NCI-H510A (cell line): ENCODE data around the gene FUBP3.

Experiments used
- DNase-seq: peaks from one replicate; lab custom pipeline; 2025; lab: John Stamatoyannopoulos, UW

FUBP3 gene

GRCh38 chr9:130662099-130662969 is 83.0 kb downstream of the FUBP3 start:
- DNase-seq = no peak

DNA sequence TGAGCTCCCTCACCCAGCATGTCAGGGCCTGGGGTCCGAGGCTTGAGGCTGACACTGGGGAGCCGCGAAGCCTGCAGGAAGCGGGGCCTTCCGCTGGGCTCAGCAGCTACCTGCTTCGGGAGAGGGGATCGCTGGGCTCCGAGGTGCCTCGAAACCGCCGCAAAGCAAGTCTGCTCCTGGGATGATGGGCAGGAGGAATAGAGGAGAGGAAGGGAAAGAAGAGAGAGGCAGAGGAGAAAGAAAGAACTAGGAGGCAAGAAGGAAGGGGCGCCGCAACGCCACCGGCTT is 83.5 kb downstream of the FUBP3 start:
- DNase-seq = no peak

DNA sequence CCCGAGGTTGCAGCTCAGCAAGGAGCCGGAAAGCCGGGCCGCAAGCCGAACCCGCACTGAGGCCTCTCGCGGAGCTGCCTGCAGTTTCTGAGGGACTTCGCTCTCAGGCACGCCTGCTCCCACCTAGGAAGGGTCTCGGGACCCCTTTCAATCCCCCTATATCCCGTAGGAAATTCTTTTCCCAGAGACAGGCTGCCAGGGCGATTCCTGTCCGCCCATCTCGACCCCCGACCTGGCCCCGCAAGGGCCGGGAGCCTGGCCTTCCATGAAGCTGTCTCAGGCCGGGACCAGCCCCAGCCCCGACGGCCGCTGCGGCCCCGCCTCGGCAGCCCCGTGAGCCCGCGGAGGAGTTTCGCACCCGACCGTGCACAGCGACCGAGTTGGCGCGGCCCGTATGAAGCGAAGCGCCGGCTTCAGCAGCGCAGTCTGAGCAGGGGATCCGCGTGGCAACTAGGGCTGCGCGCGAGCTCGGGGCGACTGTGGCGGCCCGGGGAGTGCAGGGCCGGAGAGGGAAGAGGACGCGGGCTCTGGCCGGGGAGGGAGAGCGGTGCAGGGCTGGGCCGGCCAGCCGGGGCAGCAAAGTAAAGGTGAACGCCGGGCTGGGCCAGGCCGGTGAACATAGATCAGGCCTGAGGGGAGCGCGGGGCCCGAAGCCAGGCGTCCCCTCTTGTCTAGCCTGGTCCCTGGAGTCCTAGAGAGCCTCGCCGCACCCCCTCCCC is 84.0 kb downstream of the FUBP3 start:
- DNase-seq = no peak

GRCh38 chr9:130663977-130664250 is 84.5 kb downstream of the FUBP3 start:
- no peak for DNase-seq

DNA sequence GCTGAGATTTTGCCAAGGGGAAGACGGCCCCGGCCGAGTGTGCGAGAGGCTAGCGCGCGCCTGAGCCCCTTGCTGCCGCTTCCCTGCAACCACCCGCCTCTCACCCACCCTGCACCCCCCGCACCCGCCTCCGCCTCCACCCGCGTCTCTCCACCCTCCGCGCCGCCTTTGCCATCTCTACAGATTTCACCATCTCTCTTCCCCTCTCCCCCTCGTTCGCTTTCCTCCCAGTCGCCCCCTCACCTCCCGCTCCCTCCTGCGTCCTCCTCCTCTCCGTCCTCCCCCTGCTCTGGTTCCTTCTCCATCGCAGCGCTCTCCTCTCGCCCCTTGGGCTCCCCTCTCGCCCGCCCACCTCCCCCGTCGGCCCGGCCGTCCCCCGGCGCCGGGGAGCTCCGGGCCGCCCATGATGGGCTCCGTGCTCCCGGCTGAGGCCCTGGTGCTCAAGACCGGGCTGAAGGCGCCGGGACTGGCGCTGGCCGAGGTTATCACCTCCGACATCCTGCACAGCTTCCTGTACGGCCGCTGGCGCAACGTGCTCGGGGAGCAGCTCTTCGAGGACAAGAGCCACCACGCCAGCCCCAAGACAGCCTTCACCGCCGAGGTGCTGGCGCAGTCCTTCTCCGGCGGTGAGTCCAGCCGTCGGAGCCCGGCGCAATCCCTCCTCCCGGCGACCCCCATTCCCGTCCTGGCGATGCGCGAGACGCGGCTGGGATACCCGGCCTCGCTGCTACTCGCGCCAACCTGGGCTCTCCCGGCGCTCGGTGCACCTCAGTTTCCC is 85.1 kb downstream of the FUBP3 start, which contains the start of gene PRDM12:
TSS of gene PRDM12 (plus strand) at position 344 of the 778 bp plus-strand sequence. CDS start at position 404, 60 bp downstream.
- DNase-seq = no peak

- no peak for DNase-seq
Observed at GRCh38 chr9:130665029-130665430, 85.7 kb downstream of the FUBP3 start.

GRCh38 chr9:130665431-130666392 is 86.3 kb downstream of the FUBP3 start:
- no peak for DNase-seq

GRCh38 chr9:130666393-130667119 is 87.2 kb downstream of the FUBP3 start:
- no peak for DNase-seq

DNA sequence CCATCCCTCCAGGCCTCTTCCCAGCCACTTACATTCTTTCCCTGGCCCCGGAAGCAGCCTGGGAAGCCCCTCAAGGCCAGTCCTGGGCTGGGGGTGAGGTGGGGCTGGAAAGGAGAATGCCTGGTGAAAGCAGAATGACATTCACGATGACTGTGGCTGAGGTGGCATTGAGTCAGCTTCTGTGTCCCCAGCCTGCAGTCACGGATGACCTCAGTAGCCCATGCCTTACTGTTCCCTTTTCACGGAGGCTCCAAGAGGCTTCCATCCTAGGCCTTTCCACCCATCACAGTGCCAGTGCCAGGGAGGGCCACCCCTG is 87.7 kb downstream of the FUBP3 start:
- no peak for DNase-seq

GRCh38 chr9:130668196-130668595 is 88.8 kb downstream of the FUBP3 start:
- DNase-seq = no peak

- DNase-seq = no peak
Observed at GRCh38 chr9:130668659-130669058, 89.3 kb downstream of the FUBP3 start.

DNA sequence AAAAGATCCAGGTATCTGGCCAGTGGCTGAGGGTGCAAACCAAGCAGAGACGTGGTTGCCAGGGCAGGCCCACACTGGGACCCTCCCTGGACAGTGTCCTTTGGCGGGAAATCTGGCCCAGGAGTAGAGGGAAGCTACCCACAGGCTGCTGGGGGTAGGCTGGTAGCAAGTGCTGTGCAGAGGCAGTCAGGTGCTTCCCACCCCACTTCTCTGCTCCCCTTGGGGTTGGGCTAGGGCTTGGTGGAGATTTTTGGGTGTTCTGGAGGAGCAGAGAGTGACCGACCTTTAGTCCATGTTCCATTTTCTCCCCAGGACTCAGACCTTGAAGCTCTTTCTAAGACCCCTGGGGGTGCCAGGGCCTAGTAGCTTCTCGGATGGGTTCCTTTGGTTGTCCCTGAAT is 90.6 kb downstream of the FUBP3 start:
- DNase-seq = no peak

DNA sequence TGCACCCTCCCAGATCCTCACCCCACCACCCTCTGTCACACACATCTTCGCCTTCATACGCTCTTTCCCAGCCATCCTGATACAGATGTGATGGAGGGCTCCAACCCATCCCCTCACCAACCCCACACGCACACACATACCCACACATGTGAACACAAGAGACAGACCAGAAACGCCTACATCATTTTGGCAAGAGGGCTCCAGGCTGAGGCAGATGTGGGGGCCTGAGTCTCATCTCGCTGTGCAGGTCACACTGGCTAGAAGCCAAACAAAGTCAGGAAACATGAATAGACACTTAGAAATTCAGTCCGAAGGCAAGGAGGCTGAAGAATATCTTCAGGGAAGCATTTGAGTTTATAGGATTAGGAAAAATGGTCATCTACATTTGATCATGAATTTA is 91.3 kb downstream of the FUBP3 start:
- no peak for DNase-seq

GRCh38 chr9:130672466-130672865 is 93.1 kb downstream of the FUBP3 start:
- DNase-seq = no peak

GRCh38 chr9:130672933-130673615 is 93.7 kb downstream of the FUBP3 start:
- no peak for DNase-seq

GRCh38 chr9:130675396-130675795 is 96.0 kb downstream of the FUBP3 start:
- DNase-seq = no peak

- DNase-seq = no peak
Observed at GRCh38 chr9:130677252-130677651, 97.9 kb downstream of the FUBP3 start.

DNA sequence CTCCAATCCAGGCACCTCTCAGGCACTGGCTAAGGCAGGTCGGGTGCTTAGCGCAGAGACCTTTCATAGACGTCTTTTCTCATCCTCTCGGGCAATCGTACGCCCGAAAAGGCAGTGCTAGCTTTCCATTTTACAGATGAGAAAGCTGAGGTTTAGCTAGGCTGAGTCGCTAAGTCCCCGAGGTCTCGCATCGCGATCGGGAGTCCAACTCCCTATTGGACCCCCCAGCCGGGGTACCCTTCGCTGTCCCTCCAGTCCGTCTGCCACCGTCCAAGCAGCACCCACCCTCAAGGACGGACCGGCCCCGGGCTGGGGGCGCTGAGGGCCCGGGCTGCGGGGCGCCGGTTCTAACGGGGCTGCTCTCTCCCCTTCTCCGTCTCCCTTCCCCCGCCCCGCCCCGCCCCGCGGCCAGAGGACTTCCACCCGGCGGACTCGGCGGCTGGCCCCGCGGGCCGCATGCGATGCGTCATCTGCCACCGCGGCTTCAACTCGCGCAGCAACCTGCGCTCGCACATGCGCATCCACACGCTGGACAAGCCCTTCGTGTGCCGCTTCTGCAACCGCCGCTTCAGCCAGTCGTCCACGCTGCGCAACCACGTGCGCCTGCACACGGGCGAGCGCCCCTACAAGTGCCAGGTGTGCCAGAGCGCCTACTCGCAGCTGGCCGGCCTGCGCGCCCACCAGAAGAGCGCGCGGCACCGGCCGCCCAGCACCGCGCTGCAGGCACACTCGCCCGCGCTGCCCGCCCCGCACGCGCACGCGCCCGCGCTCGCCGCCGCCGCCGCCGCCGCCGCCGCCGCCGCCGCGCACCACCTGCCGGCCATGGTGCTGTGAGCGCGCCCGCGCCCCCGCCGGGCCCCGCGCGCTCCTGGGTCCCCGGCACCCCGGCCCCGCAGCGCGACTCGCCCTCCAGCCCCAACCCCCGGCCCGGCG is 101.7 kb downstream of the FUBP3 start:
- peak; percentile 68 for DNase-seq

GRCh38 chr9:130681769-130682420 is 102.5 kb downstream of the FUBP3 start:
- DNase-seq = no peak
